K562 (cell line): ENCODE measurements around the gene ARHGEF18. TPM values are rescaled to one million over a fixed set of nuclear protein-coding genes. Genes with fewer than 3 reads are reported as not detected.

Experiments
- ATAC-seq: fragments of 200-7000 bp; cut with Tn5 transposase; 3 replicates; pipeline ENCODE4 v1.9.1; 2020; ENCODE audit warnings: moderate library complexity
- BruUV-seq: library from RNA; stranded (reverse); fragments of 400-500 nt; replicated peaks from 2 replicates; lab custom pipeline; 2021; lab: Mats Ljungman, UMichigan
- CTCF ChIA-PET: fragments of 300-600 bp; formaldehyde crosslinking; extraction: SDS; loops from one replicate; lab custom pipeline; 2021; ENCODE audit warnings: low intra/inter-chr PET ratio; lab: Yijun Ruan, JAX
- POLR2A ChIA-PET: fragments of 300-600, 350-650 bp; sonication (Branson Sonifier 250); formaldehyde crosslinking; extraction: SDS; loops from one replicate; lab custom pipeline; 2021; ENCODE audit warnings: antibody characterized with exemption, inconsistent platforms; lab: Yijun Ruan, JAX
- DNase-seq, 4 experiments: peaks; one replicate each; pipeline versions ENCODE4 v3.0.0 to v3.0.0-alpha.2; 2011 to 2018; ENCODE audit warnings: low spot score in 3 of 4, mixed read lengths in 3 of 4; ENCODE audit errors: extremely low read depth in 1 of 4
- FAIRE-seq: peaks from 2 replicates; lab custom pipeline; 2011; peaks lifted over from hg19 to GRCh38; lab: Jason Lieb, UNC
- H2AFZ ChIP-seq: 2 replicates; pipeline ENCODE4 v1.6.0; 2011; ENCODE audit warnings: low read depth, low read length, control low read depth, inconsistent platforms
- H3K27ac ChIP-seq: fragments of 200-600 bp; 3 replicates; pipeline ENCODE4 v1.8.0; 2011; ENCODE audit warnings: low read depth, mild to moderate bottlenecking, control low read depth, inconsistent platforms, low read length, moderate library complexity, mixed read lengths; ENCODE audit errors: extremely low read depth
- H3K27me3 ChIP-seq, 2 experiments: fragments of 300-600 bp in 1 of 2; 2 replicates in 1 of 2; 3 replicates in 1 of 2; pipeline versions ENCODE4 v1.6.0 to v1.8.0; 2011; ENCODE audit warnings: inconsistent platforms in 2 of 2, low read length in 2 of 2, mild to moderate bottlenecking in 1 of 2, mixed read lengths in 1 of 2, moderate library complexity in 1 of 2; ENCODE audit not compliant: control insufficient read depth in 2 of 2, insufficient read depth in 2 of 2
- H3K36me3 ChIP-seq: fragments of 300-600 bp; 3 replicates; pipeline ENCODE4 v1.8.0; 2011; ENCODE audit warnings: mild to moderate bottlenecking, low read length, inconsistent platforms; ENCODE audit not compliant: control insufficient read depth, insufficient read depth
- H3K4me1 ChIP-seq, 2 experiments: fragments of 200-600 bp in 1 of 2; replicated peaks in 1 of 2; 2 replicates in 1 of 2; 3 replicates in 1 of 2; pipeline versions ENCODE4 v1.5.1 to v1.8.0; 2011; ENCODE audit warnings: inconsistent platforms in 2 of 2, low read length in 2 of 2, mild to moderate bottlenecking in 1 of 2, mixed read lengths in 1 of 2, moderate library complexity in 1 of 2; ENCODE audit not compliant: control insufficient read depth in 2 of 2, insufficient read depth in 2 of 2
- H3K4me2 ChIP-seq: 2 replicates; pipeline ENCODE4 v1.6.1; 2011; ENCODE audit warnings: low read length, control low read depth, inconsistent platforms, mixed read lengths; ENCODE audit not compliant: insufficient read depth
- H3K4me3 ChIP-seq: fragments of 200-600 bp; sonication (generic), shearing (Covaris generic); 2 replicates; pipeline ENCODE4 v1.5.1; 2016; ENCODE audit warnings: control low read depth, inconsistent platforms
- H3K79me2 ChIP-seq: fragments of 200-600 bp; 3 replicates; pipeline ENCODE4 v1.8.0; 2011; ENCODE audit warnings: low read length, inconsistent platforms; ENCODE audit not compliant: control insufficient read depth, insufficient read depth
- H3K9ac ChIP-seq, 2 experiments: 2 replicates each; pipeline versions ENCODE4 v1.6.0 to v1.6.1; 2011; ENCODE audit warnings: low read depth in 2 of 2, low read length in 2 of 2, control low read depth in 1 of 2, inconsistent platforms in 1 of 2, mild to moderate bottlenecking in 1 of 2, mixed read lengths in 1 of 2; ENCODE audit not compliant: insufficient read depth in 1 of 2
- H3K9me1 ChIP-seq: one replicate; pipeline ENCODE4 v1.6.0; 2011; ENCODE audit warnings: inconsistent platforms, mild to moderate bottlenecking, low read length, moderate library complexity; ENCODE audit not compliant: control insufficient read depth, insufficient read depth
- H3K9me3 ChIP-seq: replicated peaks from 2 replicates; pipeline ENCODE4 v1.5.1; 2011; ENCODE audit warnings: low read depth, low read length, inconsistent platforms; ENCODE audit not compliant: control insufficient read depth, insufficient read depth
- H4K20me1 ChIP-seq: replicated peaks from 2 replicates; pipeline ENCODE4 v1.6.1; 2011; ENCODE audit warnings: low read length, inconsistent platforms, mixed read lengths; ENCODE audit not compliant: control insufficient read depth, insufficient read depth
- BHLHE40 ChIP-seq: IDR thresholded peaks from 2 replicates; pipeline ENCODE4 v1.6.1; 2011; ENCODE audit warnings: low read length, improper control_type of control experiment
- CCNT2 ChIP-seq: IDR thresholded peaks from 2 replicates; pipeline ENCODE4 v1.6.1; 2011; ENCODE audit warnings: borderline replicate concordance, low read depth, mild to moderate bottlenecking, moderate library complexity, mixed read lengths, low read length; ENCODE audit not compliant: insufficient read length; ENCODE audit errors: extremely low read depth
- CHD2 ChIP-seq: IDR thresholded peaks from 2 replicates; pipeline ENCODE4 v1.6.1; 2011; ENCODE audit warnings: low read depth, low read length
- DLX4 ChIP-seq: fragments of 250-450 bp; sonication (Bioruptor Pico); IDR thresholded peaks from 2 replicates; pipeline ENCODE4 v1.6.1; 2021; ENCODE audit warnings: mild to moderate bottlenecking
- GABPA ChIP-seq: fragments of 200-800 bp; sonication (Bioruptor generic); conservative IDR thresholded peaks from 2 replicates; pipeline ENCODE4 v1.6.1; 2016; ENCODE audit warnings: low read depth, missing genetic modification characterization, missing compliant biosample characterization
- KLF16 ChIP-seq: IDR thresholded peaks from 2 replicates; pipeline ENCODE4 v1.6.1; 2016; ENCODE audit warnings: antibody characterized with exemption
- MCM3 ChIP-seq: fragments of 450-650 bp; IDR thresholded peaks from 2 replicates; pipeline ENCODE4 v1.6.1; 2016
- MTF1 ChIP-seq: fragments of 250-450 bp; sonication (Bioruptor Pico); IDR thresholded peaks from 2 replicates; pipeline ENCODE4 v1.9.0; 2021; ENCODE audit warnings: moderate library complexity, mild to moderate bottlenecking, inconsistent platforms, borderline replicate concordance
- NR2C2 ChIP-seq, 2 experiments: fragments of 200-800 bp in 1 of 2; sonication (Bioruptor generic) in 1 of 2; sonication (generic) in 1 of 2; formaldehyde crosslinking in 1 of 2; IDR thresholded peaks; 2 replicates each; pipeline versions ENCODE4 v1.6.1 to v1.8.0; 2016 to 2022; ENCODE audit warnings: mild to moderate bottlenecking in 1 of 2, missing compliant biosample characterization in 1 of 2, missing genetic modification characterization in 1 of 2, missing genetic modification reagents in 1 of 2
- PHF20 ChIP-seq: fragments of 450-650 bp; IDR thresholded peaks from 2 replicates; pipeline ENCODE4 v1.6.1; 2018; ENCODE audit not compliant: partially characterized antibody
- POLR2AphosphoS2 ChIP-seq: IDR thresholded peaks from 2 replicates; pipeline ENCODE4 v1.6.1; 2012; ENCODE audit warnings: low read length, improper control_type of control experiment
- ZBTB1 ChIP-seq: sonication (generic); formaldehyde crosslinking; IDR thresholded peaks from 2 replicates; pipeline ENCODE4 v1.8.1; 2023; ENCODE audit warnings: missing genetic modification reagents, low read depth, mild to moderate bottlenecking, borderline replicate concordance
- ZFP36 ChIP-seq: fragments of 150-350 bp; IDR thresholded peaks from 2 replicates; pipeline ENCODE4 v1.6.1; 2018; ENCODE audit warnings: low read length, low read depth; ENCODE audit not compliant: partially characterized antibody
- ZNF583 ChIP-seq: fragments of 250-450 bp; sonication (Bioruptor Pico); IDR thresholded peaks from 2 replicates; pipeline ENCODE4 v1.4.0; 2020
- WGBS: fragments of 100-300 bp; shearing (Covaris generic); methylation state at CpG from one replicate; pipeline ENCODE4 v1.1.6; 2016; ENCODE audit warnings: low coverage, mixed read lengths; ENCODE audit not compliant: insufficient coverage; ENCODE audit errors: missing lambda C conversion rate; 5-methylcytosine and 5-hydroxymethylcytosine counted together
- in situ Hi-C: fragments of 300-500 bp; cut with MboI; formaldehyde crosslinking; loops from 4 replicates; pipeline ENCODE4 v1.15.0; 2018; ENCODE audit warnings: inconsistent platforms, mixed read lengths
- intact Hi-C: fragments of 100-400 bp; cut with micrococcal nuclease; formaldehyde crosslinking; loops from 2 replicates; pipeline ENCODE4 v1.14.2; 2022
- polyA plus RNA-seq, 8 experiments: library from polyadenylated mRNA; depleted of rRNA in 4 of 8; stranded (reverse) in 5 of 8; unstranded in 3 of 8; fragments of >200 nt; fragmentation: Nextera tagmentation in 2 of 8; fragmentation: Illumina TruSeq in 1 of 8; extraction: Ambion mirVana in 2 of 8; extraction: Trizol in 1 of 8; gene quantifications; 2 replicates each; pipeline versions ENCODE4 v1.2.1 to v1.2.3, GENCODE V29; 2011 to 2014; ENCODE audit warnings: inconsistent platforms in 1 of 8, missing spikeins in 1 of 8
- total RNA-seq, 7 experiments: library from RNA; depleted of rRNA in 6 of 7; stranded (reverse); fragments of >200 nt in 6 of 7; fragmentation: Illumina TruSeq in 2 of 7; extraction: Trizol in 2 of 7; gene quantifications; 2 replicates each; pipeline versions ENCODE4 v1.2.1 to v1.2.3, GENCODE V29; 2011 to 2021; ENCODE audit warnings: low replicate concordance in 1 of 7
- TF ChIP-seq, protein P1 (sequence below): fragments of 450-650 bp; IDR thresholded peaks from 2 replicates; pipeline ENCODE4 v1.6.1; 2018; ENCODE audit not compliant: partially characterized antibody

The ARHGEF18 gene
- total and polyA plus RNA-seq, 9 of the 15 experiments (the other 6 are each of a cell fraction or from before 2014, with no cell fraction given), result 0.04 to 16.5 (median 4.5) TPM

- no peak overlapping the region for H2AFZ ChIP-seq
- WGBS, result 4% methylated on average over 8 of the region's 8 CpGs
- no TSS peak for BruUV-seq
- H3K79me2 ChIP-seq, result no peaks in the 10 kb centered on the region
- H3K27ac ChIP-seq, result no peak overlapping the region
- ChIA-PET CTCF (no interaction called here), POLR2A (interaction anchor here (0.6 to 1.1 kb wide), 2 partner anchors 10 to 114 kb away, joined by 3 to 5 read pairs; no protein-coding TSS in a partner anchor)
- intact Hi-C loops (no loop called here), in situ Hi-C loops (no loop called here)
- no peaks in the 10 kb centered on the region for H3K9me1 ChIP-seq
- FAIRE-seq, result no peak
- peak in 1 of 4 experiments; percentile 6 for DNase-seq
- H3K27me3 ChIP-seq, result peaks cover 22 to 52% of the 10 kb centered on the region in 2 experiments; a peak in 4 of 5 replicates
- no peak overlapping the region for H3K4me3 ChIP-seq
- H3K9me3 ChIP-seq, result no peaks in the 10 kb centered on the region; the same call in 1 of the 2 replicates
- peaks cover 2 to 6% of the 10 kb centered on the region in 2 experiments; a peak in 2 of 5 replicates for H3K4me1 ChIP-seq
- no peak overlapping the region for H3K4me2 ChIP-seq
- no peaks in the 10 kb centered on the region for H3K36me3 ChIP-seq
- peak; percentile 21; the same call in 2 of the 3 replicates for ATAC-seq
- 0 out of 2 replicates have a peak, but pooled peaks cover 3% of the 10 kb centered on the region for H4K20me1 ChIP-seq
- no peak overlapping the region for H3K9ac ChIP-seq
- TF ChIP-seq NR2C2 (CRISPR knock-in tag; IDR thresholded peaks at IDR 0.05) (no peak), NR2C2 (tag; IDR thresholded peaks at IDR 0.05) (no peak), ZBTB1 (CRISPR knock-in tag) (no peak), CCNT2 (no peak), KLF16 (no peak), PHF20 (no peak), POLR2AphosphoS2 (no peak), CHD2 (no peak), MCM3 (no peak), MTF1 (no peak), GABPA (tag) (no peak), BHLHE40 (no peak), ZNF583 (no peak), ZFP36 (no peak), DLX4 (CRISPR knock-in tag) (no peak)
- TF ChIP-seq, protein P1, sequence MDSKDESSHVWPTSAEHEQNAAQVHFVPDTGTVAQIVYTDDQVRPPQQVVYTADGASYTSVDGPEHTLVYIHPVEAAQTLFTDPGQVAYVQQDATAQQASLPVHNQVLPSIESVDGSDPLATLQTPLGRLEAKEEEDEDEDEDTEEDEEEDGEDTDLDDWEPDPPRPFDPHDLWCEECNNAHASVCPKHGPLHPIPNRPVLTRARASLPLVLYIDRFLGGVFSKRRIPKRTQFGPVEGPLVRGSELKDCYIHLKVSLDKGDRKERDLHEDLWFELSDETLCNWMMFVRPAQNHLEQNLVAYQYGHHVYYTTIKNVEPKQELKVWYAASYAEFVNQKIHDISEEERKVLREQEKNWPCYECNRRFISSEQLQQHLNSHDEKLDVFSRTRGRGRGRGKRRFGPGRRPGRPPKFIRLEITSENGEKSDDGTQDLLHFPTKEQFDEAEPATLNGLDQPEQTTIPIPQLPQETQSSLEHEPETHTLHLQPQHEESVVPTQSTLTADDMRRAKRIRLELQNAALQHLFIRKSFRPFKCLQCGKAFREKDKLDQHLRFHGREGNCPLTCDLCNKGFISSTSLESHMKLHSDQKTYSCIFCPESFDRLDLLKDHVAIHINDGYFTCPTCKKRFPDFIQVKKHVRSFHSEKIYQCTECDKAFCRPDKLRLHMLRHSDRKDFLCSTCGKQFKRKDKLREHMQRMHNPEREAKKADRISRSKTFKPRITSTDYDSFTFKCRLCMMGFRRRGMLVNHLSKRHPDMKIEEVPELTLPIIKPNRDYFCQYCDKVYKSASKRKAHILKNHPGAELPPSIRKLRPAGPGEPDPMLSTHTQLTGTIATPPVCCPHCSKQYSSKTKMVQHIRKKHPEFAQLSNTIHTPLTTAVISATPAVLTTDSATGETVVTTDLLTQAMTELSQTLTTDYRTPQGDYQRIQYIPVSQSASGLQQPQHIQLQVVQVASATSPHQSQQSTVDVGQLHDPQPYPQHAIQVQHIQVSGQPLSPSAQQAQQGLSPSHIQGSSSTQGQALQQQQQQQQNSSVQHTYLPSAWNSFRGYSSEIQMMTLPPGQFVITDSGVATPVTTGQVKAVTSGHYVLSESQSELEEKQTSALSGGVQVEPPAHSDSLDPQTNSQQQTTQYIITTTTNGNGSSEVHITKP, result no peak
Observed at GRCh38 chr19:7386769-7387168, 38.0 kb downstream of the ARHGEF18 start.
